ES-I3 (cell line): ENCODE data around the gene PGM1.

ENCODE experiments used
- H3K36me3 ChIP-seq: 2 replicates; pipeline ENCODE4 v1.6.1; 2013; ENCODE audit warnings: mild to moderate bottlenecking, low read length, control low read depth, moderate library complexity; ENCODE audit not compliant: insufficient read depth
- H3K4me1 ChIP-seq: 2 replicates; pipeline ENCODE4 v1.6.1; 2013; ENCODE audit warnings: mild to moderate bottlenecking, control low read depth, low read length; ENCODE audit not compliant: insufficient read depth
- H3K9ac ChIP-seq: 2 replicates; pipeline ENCODE4 v1.6.1; 2013; ENCODE audit warnings: low read depth, mild to moderate bottlenecking, low read length, moderate library complexity
- H3K9me3 ChIP-seq: 2 replicates; pipeline ENCODE4 v1.6.1; 2013; ENCODE audit warnings: mild to moderate bottlenecking, low read length, moderate library complexity; ENCODE audit not compliant: control insufficient read depth, insufficient read depth

Gene PGM1

GRCh38 chr1:63630666-63631065 lies 37.5 kb downstream of the PGM1 start:
- Histone ChIP-seq H3K36me3 (peaks cover 8% of the 10 kb centered on the region; the same call in 1 of the 2 replicates), H3K4me1 (no peaks in the 10 kb centered on the region; the same call in 1 of the 2 replicates), H3K9me3 (no peaks in the 10 kb centered on the region), H3K9ac (no peak overlapping the region)

DNA sequence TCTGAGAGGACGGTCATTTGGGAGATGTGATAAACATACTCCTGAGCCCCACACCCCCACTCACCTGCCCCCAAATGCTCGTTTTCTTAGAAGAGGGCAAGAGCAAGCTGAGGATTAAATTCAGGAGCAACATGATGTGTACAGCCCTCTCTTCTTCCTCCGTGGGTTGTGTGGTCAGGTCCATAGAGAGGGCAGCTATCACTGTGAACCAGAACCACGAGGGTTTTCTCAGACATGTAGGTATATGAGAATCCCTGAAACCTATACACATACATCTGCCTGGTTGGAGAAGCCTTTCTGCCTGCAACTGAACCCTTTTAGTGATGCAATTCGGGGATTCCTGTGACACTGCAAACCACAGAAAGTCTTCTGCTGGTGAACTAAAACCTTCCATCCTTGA lies 38.9 kb downstream of the PGM1 start:
- Histone ChIP-seq H3K9me3 (no peaks in the 10 kb centered on the region), H3K36me3 (peaks cover 9% of the 10 kb centered on the region; the same call in 1 of the 2 replicates), H3K4me1 (no peaks in the 10 kb centered on the region; the same call in 1 of the 2 replicates), H3K9ac (no peak overlapping the region)

DNA sequence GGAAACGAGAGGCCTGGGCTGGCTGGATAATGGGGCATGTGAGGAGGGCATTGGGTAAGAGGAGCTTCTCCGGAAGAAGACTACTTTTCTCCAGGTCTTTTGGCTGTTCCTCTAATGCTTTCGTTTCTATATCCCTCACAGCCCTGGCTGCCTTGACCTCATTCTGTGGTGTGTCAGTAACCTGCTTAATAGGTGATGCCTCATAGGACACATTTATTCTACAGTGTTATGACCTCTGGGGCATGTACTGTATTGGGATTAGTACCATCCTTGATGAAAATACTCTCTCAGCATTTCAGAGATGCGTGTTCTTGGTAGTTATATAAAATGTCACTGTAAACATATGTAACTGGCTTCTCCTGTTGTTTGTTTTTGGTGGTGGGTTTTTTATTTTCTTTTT lies 40.1 kb downstream of the PGM1 start:
- no peak overlapping the region for H3K9ac ChIP-seq
- H3K9me3 ChIP-seq: no peaks in the 10 kb centered on the region
- no peaks in the 10 kb centered on the region; the same call in 1 of the 2 replicates for H3K4me1 ChIP-seq
- peaks cover 9% of the 10 kb centered on the region; the same call in 1 of the 2 replicates for H3K36me3 ChIP-seq

- Histone ChIP-seq H3K4me1 (no peaks in the 10 kb centered on the region; the same call in 1 of the 2 replicates), H3K36me3 (peaks cover 12% of the 10 kb centered on the region), H3K9me3 (no peaks in the 10 kb centered on the region), H3K9ac (no peak overlapping the region)
Observed at GRCh38 chr1:63634471-63634870, 41.3 kb downstream of the PGM1 start.

DNA sequence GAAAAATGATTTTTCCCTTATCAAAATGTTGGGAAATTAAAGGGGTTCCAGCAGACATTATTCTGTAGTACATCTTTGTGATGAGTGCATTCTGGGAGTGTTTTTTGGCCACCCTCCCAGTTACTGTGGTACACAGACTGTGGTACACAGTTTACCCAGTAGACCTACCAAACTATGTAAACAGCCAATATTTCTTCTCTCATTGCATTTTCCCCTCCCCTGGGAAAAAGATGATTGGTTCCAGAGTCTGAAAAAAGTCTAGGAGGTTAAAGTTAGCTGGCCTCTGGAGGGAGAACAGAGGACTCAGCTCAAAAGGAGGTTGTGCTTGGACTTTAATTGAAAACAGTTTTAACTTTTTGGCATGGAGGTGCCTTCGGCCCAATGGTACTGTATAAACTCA lies 42.5 kb downstream of the PGM1 start:
- H3K36me3 ChIP-seq: peaks cover 21% of the 10 kb centered on the region
- H3K9ac ChIP-seq: no peak overlapping the region
- no peaks in the 10 kb centered on the region for H3K9me3 ChIP-seq
- H3K4me1 ChIP-seq: no peaks in the 10 kb centered on the region; the same call in 1 of the 2 replicates

DNA sequence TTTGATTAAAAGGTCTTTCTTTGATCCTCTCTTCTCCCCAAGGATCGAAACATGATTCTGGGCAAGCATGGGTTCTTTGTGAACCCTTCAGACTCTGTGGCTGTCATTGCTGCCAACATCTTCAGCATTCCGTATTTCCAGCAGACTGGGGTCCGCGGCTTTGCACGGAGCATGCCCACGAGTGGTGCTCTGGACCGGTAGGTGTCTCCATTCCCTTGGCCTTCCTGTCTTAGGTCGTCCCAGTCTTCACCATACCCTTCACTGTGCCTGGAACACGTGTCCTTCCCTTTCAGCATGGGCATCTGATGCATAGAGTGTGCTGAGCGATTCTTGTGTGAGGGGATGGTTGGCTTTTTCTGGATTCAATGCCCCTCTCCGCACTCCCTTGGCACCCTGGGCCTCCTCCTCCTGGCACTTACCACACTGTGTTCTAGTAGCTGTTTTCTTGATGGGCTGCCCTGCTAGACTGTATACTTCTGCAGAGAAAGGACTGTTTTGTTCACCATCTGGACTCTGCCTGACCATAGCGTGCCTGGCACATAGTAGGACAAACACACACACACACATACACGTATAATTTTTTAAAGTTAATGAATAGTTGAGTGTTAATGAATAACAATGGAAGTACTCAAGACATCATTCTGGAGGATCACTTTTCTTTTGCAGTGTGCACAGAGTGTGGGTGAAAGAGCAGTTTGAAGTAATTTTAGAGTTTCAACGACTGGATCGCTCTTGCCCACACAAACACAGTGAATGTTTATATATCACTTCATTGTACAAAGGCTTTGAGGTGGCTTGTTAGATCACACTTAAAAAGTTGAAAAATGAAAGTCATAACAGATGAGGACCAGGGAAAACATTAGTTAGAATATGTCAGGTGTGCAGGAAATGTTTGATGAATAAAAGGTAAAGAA lies 43.2 kb downstream of the PGM1 start:
- Histone ChIP-seq H3K9me3 (no peaks in the 10 kb centered on the region), H3K4me1 (no peaks in the 10 kb centered on the region; the same call in 1 of the 2 replicates), H3K36me3 (peaks cover 22% of the 10 kb centered on the region), H3K9ac (no peak overlapping the region)

DNA sequence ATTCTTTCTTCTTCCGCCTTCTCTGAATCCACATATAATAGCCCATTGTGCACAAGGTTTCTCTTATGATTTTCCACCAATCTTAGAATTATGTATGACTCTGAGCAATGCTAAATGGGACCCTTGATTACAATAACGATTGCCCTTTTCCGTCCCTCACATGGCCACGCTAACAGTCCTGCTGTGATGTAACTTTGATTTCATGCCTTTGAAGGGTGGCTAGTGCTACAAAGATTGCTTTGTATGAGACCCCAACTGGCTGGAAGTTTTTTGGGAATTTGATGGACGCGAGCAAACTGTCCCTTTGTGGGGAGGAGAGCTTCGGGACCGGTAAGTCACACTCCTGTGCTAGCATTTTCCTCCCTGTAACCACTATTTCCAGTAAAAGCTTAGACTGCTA lies 45.3 kb downstream of the PGM1 start:
- Histone ChIP-seq H3K36me3 (peaks cover 16% of the 10 kb centered on the region), H3K4me1 (no peaks in the 10 kb centered on the region; the same call in 1 of the 2 replicates), H3K9ac (no peak overlapping the region), H3K9me3 (no peaks in the 10 kb centered on the region)

DNA sequence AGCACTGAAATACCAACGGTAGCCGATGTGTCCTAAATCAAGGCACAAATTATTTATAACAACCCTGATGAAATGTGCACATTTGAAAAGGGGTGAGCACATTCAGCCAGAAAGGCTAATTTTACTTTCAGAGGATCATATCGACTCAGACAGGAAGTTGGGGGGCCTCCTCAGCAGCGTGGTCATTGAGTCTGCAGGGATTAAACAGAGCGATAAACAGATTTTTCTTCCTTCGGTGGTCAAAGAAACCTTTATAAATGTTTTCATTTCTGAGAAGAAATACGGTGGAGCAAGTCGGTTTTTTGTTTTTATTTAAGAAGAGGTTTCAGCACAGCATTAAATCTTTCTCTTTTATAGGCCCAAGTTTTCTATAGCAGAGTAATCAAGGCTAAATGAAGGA lies 45.7 kb downstream of the PGM1 start:
- Histone ChIP-seq H3K36me3 (peaks cover 16% of the 10 kb centered on the region), H3K9me3 (no peaks in the 10 kb centered on the region), H3K9ac (no peak overlapping the region), H3K4me1 (no peaks in the 10 kb centered on the region; the same call in 1 of the 2 replicates)

GRCh38 chr1:63640633-63641567 lies 47.7 kb downstream of the PGM1 start:
- peaks cover 13% of the 10 kb centered on the region for H3K36me3 ChIP-seq
- H3K4me1 ChIP-seq: no peaks in the 10 kb centered on the region
- no peak overlapping the region for H3K9ac ChIP-seq
- H3K9me3 ChIP-seq: no peaks in the 10 kb centered on the region

GRCh38 chr1:63641615-63642014 lies 48.4 kb downstream of the PGM1 start:
- H3K4me1 ChIP-seq: no peaks in the 10 kb centered on the region
- H3K9me3 ChIP-seq: no peaks in the 10 kb centered on the region
- peaks cover 13% of the 10 kb centered on the region for H3K36me3 ChIP-seq
- H3K9ac ChIP-seq: no peak overlapping the region

- Histone ChIP-seq H3K36me3 (peaks cover 13% of the 10 kb centered on the region), H3K4me1 (no peaks in the 10 kb centered on the region), H3K9me3 (no peaks in the 10 kb centered on the region), H3K9ac (no peak overlapping the region)
Observed at GRCh38 chr1:63642901-63643300, 49.7 kb downstream of the PGM1 start.

DNA sequence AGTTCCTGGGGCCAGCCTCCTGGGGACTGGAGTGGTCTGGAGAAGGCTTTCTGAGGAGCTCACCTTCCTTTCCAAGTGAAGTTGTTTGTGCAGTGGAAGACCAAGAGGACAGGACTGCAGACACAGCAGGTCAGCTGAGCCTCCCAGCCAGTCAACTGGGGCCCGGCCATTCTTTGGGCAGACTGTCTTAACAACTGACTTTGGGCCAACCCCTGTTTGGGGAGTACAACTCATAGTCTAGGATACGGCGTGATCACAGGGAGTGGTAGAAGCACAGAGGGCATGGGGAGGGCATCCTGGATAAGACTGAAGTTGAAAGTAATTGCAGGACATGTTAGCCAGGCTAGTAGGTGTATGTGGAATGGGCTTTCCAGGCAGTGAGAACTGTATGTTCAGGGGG lies 50.3 kb downstream of the PGM1 start:
- Histone ChIP-seq H3K4me1 (no peaks in the 10 kb centered on the region), H3K9me3 (no peaks in the 10 kb centered on the region), H3K9ac (no peak overlapping the region), H3K36me3 (peaks cover 13% of the 10 kb centered on the region)

DNA sequence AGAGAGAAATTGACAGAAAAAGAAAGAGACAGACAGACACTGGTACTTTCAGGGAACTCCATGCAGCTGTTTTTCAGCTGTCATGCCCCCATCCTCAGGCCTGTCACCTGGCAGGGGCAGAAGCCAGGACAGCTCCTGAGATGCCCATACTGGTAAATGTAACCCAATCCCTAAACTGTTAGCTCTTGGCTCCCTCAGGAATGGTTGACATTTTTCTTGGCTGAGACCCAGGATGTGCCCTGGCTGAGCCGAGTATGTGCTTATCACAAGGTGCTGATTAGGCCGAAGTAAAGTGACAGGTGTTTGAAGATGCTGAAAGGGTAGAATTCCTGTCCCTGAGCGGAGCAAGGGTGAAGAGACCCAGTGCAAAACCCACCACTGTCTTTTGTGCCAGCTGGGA lies 50.7 kb downstream of the PGM1 start:
- Histone ChIP-seq H3K4me1 (no peaks in the 10 kb centered on the region), H3K9me3 (no peaks in the 10 kb centered on the region), H3K36me3 (peaks cover 9% of the 10 kb centered on the region), H3K9ac (no peak overlapping the region)

DNA sequence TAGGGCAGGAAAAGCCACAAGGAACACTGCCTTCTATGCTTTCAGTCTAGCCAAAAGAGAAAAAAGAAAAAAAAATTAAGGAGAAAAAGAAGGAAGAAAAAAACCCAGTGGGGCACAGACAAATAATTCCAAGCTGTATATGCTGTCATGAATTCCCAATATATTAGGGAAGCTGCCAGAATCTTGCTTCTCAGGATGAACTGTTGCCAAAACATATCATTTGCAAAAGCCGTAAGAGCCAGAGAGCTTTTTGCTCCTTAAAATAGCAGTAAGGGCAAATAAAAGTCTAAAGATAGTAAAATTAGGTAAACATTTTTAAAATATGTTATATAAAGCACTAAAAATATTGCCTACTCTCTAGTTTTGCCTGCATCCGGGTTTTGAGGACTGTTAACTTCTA lies 52.1 kb downstream of the PGM1 start:
- Histone ChIP-seq H3K36me3 (peaks cover 3% of the 10 kb centered on the region), H3K9me3 (no peaks in the 10 kb centered on the region), H3K9ac (no peak overlapping the region), H3K4me1 (no peaks in the 10 kb centered on the region)
